Peyer's patch (tissue), 4 donors: ENCODE results near the gene PCDH1. TPM values are rescaled to one million over a fixed set of nuclear protein-coding genes. Genes with fewer than 3 reads are reported as not detected.

Source experiments
- DNase-seq, 3 donors: peaks; one replicate each; pipeline ENCODE4 v3.0.0-alpha.2; 2017 to 2019
- H3K27ac ChIP-seq, 4 donors: fragments of 200-600 bp; sonication (generic); one replicate each; pipeline ENCODE4 v1.5.1; 2016 to 2019
- H3K27me3 ChIP-seq, 2 donors: fragments of 200-600 bp; sonication (generic); one replicate each; pipeline ENCODE4 v1.5.1; 2019
- H3K36me3 ChIP-seq, 3 donors: fragments of 200-600 bp; sonication (generic); one replicate each; pipeline ENCODE4 v1.5.1; 2016 to 2019
- H3K4me1 ChIP-seq, 4 donors: fragments of 200-600 bp; sonication (generic); one replicate each; pipeline ENCODE4 v1.5.1; 2016 to 2019
- H3K4me3 ChIP-seq, 4 donors: fragments of 200-600 bp; sonication (generic); 1 replicate in 3 of 4; 2 replicates in 1 of 4; pipeline ENCODE4 v1.5.1; 2016 to 2019; ENCODE audit warnings: mild to moderate bottlenecking in 1 of 4
- H3K9me3 ChIP-seq, 4 donors: fragments of 200-600 bp; sonication (generic); one replicate each; pipeline ENCODE4 v1.5.1; 2016 to 2019; ENCODE audit warnings: mild to moderate bottlenecking in 1 of 4
- POLR2A ChIP-seq, 2 donors: fragments of 450-650 bp; IDR thresholded peaks; one replicate each; pipeline ENCODE4 v1.5.1; 2017; ENCODE audit warnings: antibody characterized with exemption in 2 of 2, mild to moderate bottlenecking in 2 of 2, moderate library complexity in 2 of 2
- total RNA-seq, 4 donors: library from RNA; depleted of rRNA; stranded (reverse); fragments of >200 nt; gene quantifications; one replicate each; pipeline ENCODE4 v1.1.0, GENCODE V29; 2016
- TF ChIP-seq, protein P1 (sequence below), 6 experiments: fragments of 450-650 bp in 4 of 6; fragments of 200-600 bp in 2 of 6; sonication (generic) in 1 of 6; IDR thresholded peaks; one replicate each; pipeline ENCODE4 v1.5.1; 2017 to 2019; ENCODE audit warnings: antibody characterized with exemption in 6 of 6, mild to moderate bottlenecking in 3 of 6, moderate library complexity in 1 of 6

The PCDH1 gene
- total RNA-seq, 4 donors from 2014 or later, result 64.4 to 169 (median 164) TPM

DNA sequence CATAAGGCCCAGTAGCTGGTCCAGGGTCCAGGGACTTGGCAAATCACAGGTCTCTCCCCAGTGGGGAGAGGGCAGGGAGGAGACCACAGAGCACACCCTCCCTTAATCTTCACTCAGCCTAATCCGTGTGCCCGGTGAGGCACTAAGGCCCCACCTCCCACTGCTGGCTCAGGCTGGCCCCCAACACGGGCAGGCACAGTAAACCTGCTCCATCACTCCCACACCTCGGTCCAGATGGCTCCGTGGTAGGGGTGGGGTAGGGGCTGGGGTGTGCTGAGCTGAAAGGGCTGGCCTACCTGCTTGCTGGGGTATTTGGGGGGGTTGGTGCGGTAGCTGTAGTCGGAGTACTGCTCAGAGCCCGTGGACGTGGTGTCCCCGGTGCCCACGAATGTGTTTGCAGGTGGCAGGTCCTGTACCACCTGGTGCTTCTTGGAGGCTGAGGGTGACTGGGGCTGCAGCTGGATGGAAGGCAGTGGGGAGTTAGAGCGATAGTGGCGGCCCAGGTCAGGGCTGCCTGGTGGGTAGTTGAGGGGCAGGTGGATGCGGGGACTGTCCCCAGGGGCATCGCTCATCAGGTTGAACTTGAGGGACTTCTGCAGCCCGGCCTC, 15.2 kb downstream of the PCDH1 start:
- H3K27me3 ChIP-seq, result no peaks in the 10 kb centered on the region
- no peak overlapping the region for H3K4me3 ChIP-seq
- H3K4me1 ChIP-seq, result peaks cover 0 to 25% (median 0%) of the 10 kb centered on the region in 4 donors
- no peaks in the 10 kb centered on the region for H3K9me3 ChIP-seq
- peaks cover 0 to 38% (median 0%) of the 10 kb centered on the region in 3 donors for H3K36me3 ChIP-seq
- no peak for TF ChIP-seq POLR2A (IDR thresholded peaks at IDR 0.05)
- TF ChIP-seq, protein P1, sequence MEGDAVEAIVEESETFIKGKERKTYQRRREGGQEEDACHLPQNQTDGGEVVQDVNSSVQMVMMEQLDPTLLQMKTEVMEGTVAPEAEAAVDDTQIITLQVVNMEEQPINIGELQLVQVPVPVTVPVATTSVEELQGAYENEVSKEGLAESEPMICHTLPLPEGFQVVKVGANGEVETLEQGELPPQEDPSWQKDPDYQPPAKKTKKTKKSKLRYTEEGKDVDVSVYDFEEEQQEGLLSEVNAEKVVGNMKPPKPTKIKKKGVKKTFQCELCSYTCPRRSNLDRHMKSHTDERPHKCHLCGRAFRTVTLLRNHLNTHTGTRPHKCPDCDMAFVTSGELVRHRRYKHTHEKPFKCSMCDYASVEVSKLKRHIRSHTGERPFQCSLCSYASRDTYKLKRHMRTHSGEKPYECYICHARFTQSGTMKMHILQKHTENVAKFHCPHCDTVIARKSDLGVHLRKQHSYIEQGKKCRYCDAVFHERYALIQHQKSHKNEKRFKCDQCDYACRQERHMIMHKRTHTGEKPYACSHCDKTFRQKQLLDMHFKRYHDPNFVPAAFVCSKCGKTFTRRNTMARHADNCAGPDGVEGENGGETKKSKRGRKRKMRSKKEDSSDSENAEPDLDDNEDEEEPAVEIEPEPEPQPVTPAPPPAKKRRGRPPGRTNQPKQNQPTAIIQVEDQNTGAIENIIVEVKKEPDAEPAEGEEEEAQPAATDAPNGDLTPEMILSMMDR (IDR thresholded peaks at IDR 0.05), result no peak
- no peak overlapping the region for H3K27ac ChIP-seq
- no peak for DNase-seq

GRCh38 chr5:141861194-141861593, 17.0 kb downstream of the PCDH1 start:
- Histone ChIP-seq H3K4me3 (no peak overlapping the region), H3K36me3 (peaks cover 0 to 41% (median 0%) of the 10 kb centered on the region in 3 donors)
- no peak for TF ChIP-seq POLR2A (IDR thresholded peaks at IDR 0.05)
- TF ChIP-seq, protein P1 (IDR thresholded peaks at IDR 0.05), result no peak

GRCh38 chr5:141858079-141858765, 20.0 kb downstream of the PCDH1 start:
- Histone ChIP-seq H3K4me3 (no peak overlapping the region), H3K9me3 (no peaks in the 10 kb centered on the region), H3K4me1 (peaks cover 0 to 8% (median 0%) of the 10 kb centered on the region in 4 donors), H3K27ac (peak overlapping the region in 1 of 4 donors; percentile 35), H3K27me3 (no peaks in the 10 kb centered on the region), H3K36me3 (peaks cover 0 to 31% (median 0%) of the 10 kb centered on the region in 3 donors)
- no peak for TF ChIP-seq POLR2A (IDR thresholded peaks at IDR 0.05)
- TF ChIP-seq, protein P1 (IDR thresholded peaks at IDR 0.05), result no peak
- no peak for DNase-seq

More at GRCh38 chr5:141861194-141861593, 17.0 kb downstream of the PCDH1 start:
- Histone ChIP-seq H3K27me3 (no peaks in the 10 kb centered on the region), H3K27ac (no peak overlapping the region), H3K4me1 (peaks cover 0 to 11% (median 0%) of the 10 kb centered on the region in 4 donors), H3K9me3 (no peaks in the 10 kb centered on the region)
- no peak for DNase-seq

DNA sequence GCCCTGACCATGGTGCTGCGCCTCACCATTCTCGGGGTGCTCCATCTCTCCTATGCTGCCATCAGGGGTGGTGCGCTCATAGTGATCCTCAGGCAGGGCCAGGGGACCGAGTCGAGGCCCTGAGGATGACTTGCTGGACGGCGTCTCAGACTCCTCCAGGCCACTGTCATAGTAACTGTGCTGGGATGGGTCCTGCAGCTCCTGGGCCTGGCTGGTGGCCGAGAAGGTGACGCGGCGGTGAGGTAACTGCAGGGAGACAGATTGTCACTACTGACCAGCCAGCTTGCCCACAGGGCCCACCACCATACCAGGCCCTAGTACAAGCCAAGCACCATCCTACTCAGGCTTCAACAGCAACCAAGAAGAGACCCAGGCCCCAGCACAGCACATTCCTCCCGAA, 21.0 kb downstream of the PCDH1 start:
- H3K9me3 ChIP-seq, result no peaks in the 10 kb centered on the region
- no peak overlapping the region for H3K27ac ChIP-seq
- H3K36me3 ChIP-seq, result peaks cover 0 to 22% (median 0%) of the 10 kb centered on the region in 3 donors
- DNase-seq, result no peak
- TF ChIP-seq, protein P1 (IDR thresholded peaks at IDR 0.05), result no peak
- peaks cover 0 to 8% (median 0%) of the 10 kb centered on the region in 4 donors for H3K4me1 ChIP-seq
- no peak overlapping the region for H3K4me3 ChIP-seq
- H3K27me3 ChIP-seq, result no peaks in the 10 kb centered on the region

DNA sequence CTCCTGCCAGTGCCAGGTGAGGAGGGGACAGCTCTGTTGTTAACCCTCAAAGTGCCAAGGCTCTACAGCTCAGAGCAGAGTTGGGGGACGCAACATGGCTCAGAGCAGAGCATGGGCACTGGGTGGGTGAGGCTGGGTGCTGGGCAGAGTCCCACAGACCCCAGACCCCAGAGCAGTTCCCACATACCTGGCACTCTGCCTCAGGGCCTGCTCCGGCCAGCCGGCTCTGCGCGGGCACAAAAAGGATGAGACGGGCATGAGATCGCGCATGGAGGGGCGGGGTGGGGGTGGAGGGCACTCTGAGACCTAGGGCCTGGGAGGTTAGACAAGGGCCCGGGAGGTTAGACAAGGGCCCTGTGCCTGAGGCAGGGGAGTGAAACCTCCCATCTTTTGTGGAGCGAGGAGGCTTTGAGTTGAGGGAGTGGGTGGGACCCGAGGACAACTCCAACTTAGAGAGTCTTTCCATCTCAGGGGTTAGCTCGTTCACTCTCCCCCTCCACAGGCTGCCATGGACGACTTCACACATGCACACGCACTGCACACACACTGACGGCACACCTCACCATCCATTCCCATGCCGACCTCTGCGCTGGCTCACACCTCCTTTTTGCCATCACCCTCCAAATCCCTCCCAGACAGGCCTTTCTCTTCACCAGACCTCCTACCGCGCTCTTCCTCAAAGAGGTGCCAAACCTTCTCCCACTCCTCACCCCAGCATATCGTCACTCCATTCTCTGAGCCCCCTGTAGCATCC, 22.0 kb downstream of the PCDH1 start:
- Histone ChIP-seq H3K4me3 (no peak overlapping the region), H3K27ac (no peak overlapping the region), H3K27me3 (no peaks in the 10 kb centered on the region), H3K4me1 (peaks cover 0 to 8% (median 0%) of the 10 kb centered on the region in 4 donors), H3K36me3 (peaks cover 0 to 20% (median 0%) of the 10 kb centered on the region in 3 donors), H3K9me3 (no peaks in the 10 kb centered on the region)
- TF ChIP-seq, protein P1 (IDR thresholded peaks at IDR 0.05), result no peak
- TF ChIP-seq POLR2A (IDR thresholded peaks at IDR 0.05), result no peak
- no peak for DNase-seq
